Endometrial microvascular endothelial cells (primary cell): ENCODE measurements around the gene XAGE1A. TPM values are rescaled to one million over a fixed set of nuclear protein-coding genes. Genes with fewer than 3 reads are reported as not detected.

Experiments used
- total RNA-seq: library from RNA; depleted of rRNA; stranded (reverse); fragments of >200 nt; gene quantifications from one replicate; pipeline ENCODE4 v1.2.3, GENCODE V29; 2015; ENCODE audit errors: inconsistent ontology term

The XAGE1A gene
- total RNA-seq, 1 donor from 2014 or later: not detected

Other genes starting within 250 kb of the XAGE1A start
- not detected for gene XAGE2, start 126.8 kb upstream of the XAGE1A start, total RNA-seq
- not detected for gene XAGE1B, start 21.3 kb downstream of the XAGE1A start, total RNA-seq
- not detected for gene SSX7, start 159.1 kb downstream of the XAGE1A start, total RNA-seq
- gene SSX2, start 211.4 kb downstream of the XAGE1A start, total RNA-seq: not detected